Muscle of leg (tissue), 11 donors: ENCODE results near the gene LRRC61. TPM values are rescaled to one million over a fixed set of nuclear protein-coding genes. Genes with fewer than 3 reads are reported as not detected.
"Not testable (repeated sequence)": the region's sequence is repeated elsewhere in the genome, so short reads cannot be mapped to it uniquely, and the experiment has no call there.

Experiments
- DNase-seq: peaks from one replicate; pipeline ENCODE4 v3.0.0; 2013
- H3K27ac ChIP-seq: one replicate; pipeline ENCODE4 v1.5.1; 2013; ENCODE audit warnings: mild to moderate bottlenecking, low read length, control low read depth
- H3K27me3 ChIP-seq: one replicate; pipeline ENCODE4 v1.6.1; 2013; ENCODE audit warnings: low read length; ENCODE audit not compliant: control insufficient read depth, insufficient read depth
- H3K36me3 ChIP-seq: one replicate; pipeline ENCODE4 v1.6.1; 2013; ENCODE audit warnings: low read length; ENCODE audit not compliant: control insufficient read depth, insufficient read depth
- H3K4me1 ChIP-seq: one replicate; pipeline ENCODE4 v1.6.1; 2013; ENCODE audit warnings: low read length; ENCODE audit not compliant: control insufficient read depth, insufficient read depth
- H3K4me3 ChIP-seq: one replicate; pipeline ENCODE4 v1.5.1; 2013; ENCODE audit warnings: low read length, control low read depth
- H3K9me3 ChIP-seq: replicated peaks from 2 replicates; pipeline ENCODE4 v1.6.1; 2013; ENCODE audit warnings: low read depth, low read length; ENCODE audit not compliant: control insufficient read depth
- WGBS: methylation state at CpG from one replicate; pipeline ENCODE4 v1.1.5; 2013; ENCODE audit warnings: missing lambda C conversion rate; ENCODE audit not compliant: insufficient coverage; 5-methylcytosine and 5-hydroxymethylcytosine counted together
- polyA plus RNA-seq, 8 donors: library from polyadenylated mRNA; unstranded; fragments of 120-200 nt; gene quantifications; one replicate each; pipeline versions ENCODE4 v1.2.1 to v1.2.3, GENCODE V29; 2013; ENCODE audit warnings: inconsistent platforms in 1 of 8, low replicate concordance in 1 of 8; ENCODE audit not compliant: insufficient read length in 8 of 8, insufficient read depth in 1 of 8
- total RNA-seq: library from RNA; stranded (reverse); fragments of 120-200 nt; gene quantifications from one replicate; pipeline ENCODE4 v1.2.4, GENCODE V29; 2013

The LRRC61 gene
- total and polyA plus RNA-seq, 9 donors = 3.6 to 11.9 (median 7.6) TPM

- Histone ChIP-seq H3K36me3 (no peaks in the 10 kb centered on the region), H3K4me3 (no peak overlapping the region), H3K4me1 (peaks cover 5% of the 10 kb centered on the region), H3K27me3 (no peaks in the 10 kb centered on the region), H3K9me3 (no peaks in the 10 kb centered on the region), H3K27ac (no peak overlapping the region)
- no peak for DNase-seq
- WGBS = 55% methylated on average over 1 of the region's 3 CpGs
These were observed 16.0 kb upstream of the LRRC61 start for GRCh38 chr7:150307129-150307528.

- Histone ChIP-seq H3K27ac (no peak overlapping the region), H3K36me3 (no peaks in the 10 kb centered on the region), H3K4me3 (no peak overlapping the region), H3K27me3 (no peaks in the 10 kb centered on the region), H3K9me3 (no peaks in the 10 kb centered on the region), H3K4me1 (peaks cover 7% of the 10 kb centered on the region)
- no peak for DNase-seq
- WGBS = 81% methylated on average over 9 of the region's 9 CpGs
These were observed 15.3 kb upstream of the LRRC61 start for GRCh38 chr7:150307904-150308303.

GRCh38 chr7:150308575-150308974 lies 14.6 kb upstream of the LRRC61 start:
- Histone ChIP-seq H3K27me3 (no peaks in the 10 kb centered on the region), H3K36me3 (no peaks in the 10 kb centered on the region), H3K9me3 (no peaks in the 10 kb centered on the region), H3K27ac (no peak overlapping the region), H3K4me1 (peaks cover 9% of the 10 kb centered on the region), H3K4me3 (no peak overlapping the region)
- DNase-seq = no peak

GRCh38 chr7:150311146-150311545 lies 12.0 kb upstream of the LRRC61 start:
- WGBS = 72% methylated on average over 4 of the region's 4 CpGs
- H3K4me3 ChIP-seq = no peak overlapping the region
- DNase-seq = no peak
- H3K4me1 ChIP-seq = peaks cover 9% of the 10 kb centered on the region
- H3K27me3 ChIP-seq = no peaks in the 10 kb centered on the region
- H3K27ac ChIP-seq = no peak overlapping the region
- H3K9me3 ChIP-seq = no peaks in the 10 kb centered on the region
- no peaks in the 10 kb centered on the region for H3K36me3 ChIP-seq

- peak overlapping the region; percentile 24 for H3K27ac ChIP-seq
- WGBS = 60% methylated on average over 5 of the region's 5 CpGs
- DNase-seq = peak; percentile 44
- H3K27me3 ChIP-seq = no peaks in the 10 kb centered on the region
- no peak overlapping the region for H3K4me3 ChIP-seq
- no peaks in the 10 kb centered on the region for H3K36me3 ChIP-seq
- peaks cover 9% of the 10 kb centered on the region for H3K4me1 ChIP-seq
- H3K9me3 ChIP-seq = no peaks in the 10 kb centered on the region
These were observed 11.4 kb upstream of the LRRC61 start for GRCh38 chr7:150311711-150312110.

- not testable (repeated sequence) for DNase-seq, H3K27me3 ChIP-seq, H3K36me3 ChIP-seq, H3K9me3 ChIP-seq, H3K4me3 ChIP-seq, H3K27ac ChIP-seq, H3K4me1 ChIP-seq
- 40% methylated on average over 2 of the region's 7 CpGs for WGBS
These were observed 10.3 kb upstream of the LRRC61 start for GRCh38 chr7:150312649-150313366.

GRCh38 chr7:150313367-150313809 lies 9.8 kb upstream of the LRRC61 start:
- Histone ChIP-seq H3K36me3 (no peaks in the 10 kb centered on the region), H3K9me3 (no peaks in the 10 kb centered on the region), H3K4me3 (no peak overlapping the region), H3K4me1 (peaks cover 9% of the 10 kb centered on the region), H3K27me3 (no peaks in the 10 kb centered on the region), H3K27ac (no peak overlapping the region)
- DNase-seq = no peak
- 83% methylated on average over 2 of the region's 3 CpGs for WGBS

- H3K36me3 ChIP-seq = no peaks in the 10 kb centered on the region
- H3K27ac ChIP-seq = no peak overlapping the region
- H3K9me3 ChIP-seq = no peaks in the 10 kb centered on the region
- no peak for DNase-seq
- H3K4me1 ChIP-seq = peaks cover 9% of the 10 kb centered on the region
- H3K4me3 ChIP-seq = no peak overlapping the region
- 94% methylated on average over 6 of the region's 6 CpGs for WGBS
- no peaks in the 10 kb centered on the region for H3K27me3 ChIP-seq
These were observed 9.3 kb upstream of the LRRC61 start for GRCh38 chr7:150313870-150314269.

- Histone ChIP-seq H3K4me1 (peaks cover 9% of the 10 kb centered on the region), H3K9me3 (no peaks in the 10 kb centered on the region), H3K36me3 (no peaks in the 10 kb centered on the region), H3K4me3 (no peak overlapping the region), H3K27ac (no peak overlapping the region), H3K27me3 (no peaks in the 10 kb centered on the region)
- WGBS = no CpG with 5 or more reads among the region's 5 CpGs
- no peak for DNase-seq
These were observed 8.4 kb upstream of the LRRC61 start for GRCh38 chr7:150314639-150315239.

GRCh38 chr7:150316987-150317386 lies 6.2 kb upstream of the LRRC61 start:
- DNase-seq, H3K9me3 ChIP-seq, H3K4me1 ChIP-seq, H3K27me3 ChIP-seq, H3K4me3 ChIP-seq, H3K36me3 ChIP-seq, H3K27ac ChIP-seq: not testable (repeated sequence)
- 80% methylated on average over 1 of the region's 6 CpGs for WGBS
